SK-N-SH treated with all-trans-retinoic acid at 6 μM for 48 hours (cell line): ENCODE results near the gene SORCS2.

ENCODE experiments used
- ATAC-seq: fragments of 200-7000 bp; cut with Tn5 transposase; 3 replicates; pipeline ENCODE4 v1.9.1; 2020; ENCODE audit warnings: mild to moderate bottlenecking, moderate library complexity
- ARNTL ChIP-seq: fragments of 450-650 bp; formaldehyde crosslinking; IDR thresholded peaks from 2 replicates; pipeline ENCODE4 v1.5.0; 2020; ENCODE audit warnings: low read depth, mild to moderate bottlenecking, moderate library complexity, borderline replicate concordance
- BACH2 ChIP-seq: fragments of 250-450 bp; sonication (Bioruptor Pico); IDR thresholded peaks from 2 replicates; pipeline ENCODE4 v1.9.0; 2021; ENCODE audit warnings: mild to moderate bottlenecking, borderline replicate concordance
- CSDC2 ChIP-seq: fragments of 250-450 bp; sonication (Bioruptor Pico); IDR thresholded peaks from 2 replicates; pipeline ENCODE4 v1.5.0; 2020; ENCODE audit warnings: mild to moderate bottlenecking, moderate library complexity
- ESRRG ChIP-seq: fragments of 250-450 bp; sonication (Bioruptor Pico); IDR thresholded peaks from 2 replicates; pipeline ENCODE4 v1.6.1; 2021; ENCODE audit warnings: mild to moderate bottlenecking
- ISL1 ChIP-seq: fragments of 250-450 bp; sonication (Bioruptor Pico); IDR thresholded peaks from 2 replicates; pipeline ENCODE4 v2.1.2; 2022; ENCODE audit warnings: mild to moderate bottlenecking, moderate library complexity
- OSR1 ChIP-seq: fragments of 250-450 bp; sonication (Bioruptor Pico); IDR thresholded peaks from 2 replicates; pipeline ENCODE4 v1.8.0; 2022; ENCODE audit warnings: moderate library complexity, mild to moderate bottlenecking, inconsistent platforms
- PPARA ChIP-seq: fragments of 250-450 bp; sonication (Bioruptor Pico); IDR thresholded peaks from 2 replicates; pipeline ENCODE4 v1.5.0; 2020; ENCODE audit warnings: mild to moderate bottlenecking, borderline replicate concordance
- SNAI2 ChIP-seq: fragments of 250-450 bp; sonication (Bioruptor Pico); IDR thresholded peaks from 2 replicates; pipeline ENCODE4 v1.5.0; 2020; ENCODE audit warnings: mild to moderate bottlenecking, moderate library complexity
- TOX ChIP-seq: fragments of 250-450 bp; sonication (Bioruptor Pico); IDR thresholded peaks from 2 replicates; pipeline ENCODE4 v1.8.0; 2021; ENCODE audit warnings: mild to moderate bottlenecking, moderate library complexity, borderline replicate concordance
- ZC3H10 ChIP-seq: fragments of 250-450 bp; sonication (Bioruptor Pico); IDR thresholded peaks from 2 replicates; pipeline ENCODE4 v1.5.1; 2021; ENCODE audit warnings: mild to moderate bottlenecking, moderate library complexity
- ZFP3 ChIP-seq: fragments of 250-450 bp; sonication (Bioruptor Pico); IDR thresholded peaks from 2 replicates; pipeline ENCODE4 v1.5.0; 2020; ENCODE audit warnings: mild to moderate bottlenecking, moderate library complexity
- ZFP30 ChIP-seq: fragments of 450-650 bp; formaldehyde crosslinking; IDR thresholded peaks from 2 replicates; pipeline ENCODE4 v1.5.0; 2022; ENCODE audit warnings: mild to moderate bottlenecking, moderate library complexity
- ZNF565 ChIP-seq: fragments of 450-650 bp; formaldehyde crosslinking; conservative IDR thresholded peaks from 2 replicates; pipeline ENCODE4 v1.5.0; 2020; ENCODE audit warnings: low read depth, mild to moderate bottlenecking, moderate library complexity
- ZNF70 ChIP-seq: fragments of 450-650 bp; formaldehyde crosslinking; IDR thresholded peaks from 2 replicates; pipeline ENCODE4 v1.5.0; 2020; ENCODE audit warnings: mild to moderate bottlenecking, moderate library complexity
- ZNF8 ChIP-seq: fragments of 450-650 bp; formaldehyde crosslinking; IDR thresholded peaks from 2 replicates; pipeline ENCODE4 v1.5.0; 2020; ENCODE audit warnings: mild to moderate bottlenecking, moderate library complexity
- TF ChIP-seq, protein P1 (sequence below): fragments of 250-450 bp; sonication (Bioruptor Pico); IDR thresholded peaks from 2 replicates; pipeline ENCODE4 v1.5.1; 2021; ENCODE audit warnings: mild to moderate bottlenecking, moderate library complexity
- TF ChIP-seq, protein P2 (sequence below): fragments of 250-450 bp; sonication (Bioruptor Pico); IDR thresholded peaks from 2 replicates; pipeline ENCODE4 v1.5.1; 2020; ENCODE audit warnings: low read depth, mild to moderate bottlenecking, moderate library complexity
- TF ChIP-seq, protein P3 (sequence below): fragments of 250-450 bp; sonication (Bioruptor Pico); IDR thresholded peaks from 2 replicates; pipeline ENCODE4 v1.5.0; 2020; ENCODE audit warnings: mild to moderate bottlenecking, moderate library complexity

SORCS2 gene

DNA sequence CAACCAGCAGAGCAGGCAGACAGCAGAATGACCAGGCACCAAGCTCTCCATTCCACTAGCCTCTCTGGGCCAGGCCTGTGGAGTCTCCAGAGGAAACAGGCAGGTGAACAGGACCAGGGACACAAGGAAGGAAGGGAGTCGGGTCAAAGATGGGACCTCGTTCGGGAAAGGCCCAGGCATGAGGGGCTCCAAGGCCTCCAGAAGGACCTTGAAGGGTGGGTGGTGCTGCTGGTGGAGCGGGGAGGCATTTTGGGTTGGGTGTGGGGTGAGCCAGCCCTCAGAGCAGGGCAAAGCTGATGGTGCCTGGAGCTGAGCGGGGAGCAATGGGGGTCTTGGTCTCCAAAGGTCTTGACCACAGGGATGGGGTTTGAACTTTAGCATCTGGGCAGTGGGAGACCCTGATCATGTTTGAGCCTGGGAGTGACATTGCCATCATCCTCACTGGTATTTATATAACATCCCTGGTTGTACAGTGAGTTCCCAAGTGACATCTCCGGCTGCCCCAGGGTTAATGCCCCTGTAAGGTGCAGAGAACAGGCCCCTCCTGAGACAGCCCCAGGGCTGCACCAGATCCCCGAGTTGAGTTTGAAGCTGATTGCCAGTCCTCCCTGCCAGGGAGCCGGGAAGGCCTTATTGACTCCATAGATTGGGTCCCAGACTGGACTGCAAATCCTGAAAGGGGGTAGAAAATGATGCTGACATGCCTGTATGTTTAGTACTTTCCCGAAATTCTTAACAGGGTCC lies 189.7 kb downstream of the SORCS2 start:
- TF ChIP-seq ZNF565: no peak
- TF ChIP-seq CSDC2: no peak
- no peak for TF ChIP-seq ZC3H10 (CRISPR knock-in tag)
- TF ChIP-seq, protein P1, sequence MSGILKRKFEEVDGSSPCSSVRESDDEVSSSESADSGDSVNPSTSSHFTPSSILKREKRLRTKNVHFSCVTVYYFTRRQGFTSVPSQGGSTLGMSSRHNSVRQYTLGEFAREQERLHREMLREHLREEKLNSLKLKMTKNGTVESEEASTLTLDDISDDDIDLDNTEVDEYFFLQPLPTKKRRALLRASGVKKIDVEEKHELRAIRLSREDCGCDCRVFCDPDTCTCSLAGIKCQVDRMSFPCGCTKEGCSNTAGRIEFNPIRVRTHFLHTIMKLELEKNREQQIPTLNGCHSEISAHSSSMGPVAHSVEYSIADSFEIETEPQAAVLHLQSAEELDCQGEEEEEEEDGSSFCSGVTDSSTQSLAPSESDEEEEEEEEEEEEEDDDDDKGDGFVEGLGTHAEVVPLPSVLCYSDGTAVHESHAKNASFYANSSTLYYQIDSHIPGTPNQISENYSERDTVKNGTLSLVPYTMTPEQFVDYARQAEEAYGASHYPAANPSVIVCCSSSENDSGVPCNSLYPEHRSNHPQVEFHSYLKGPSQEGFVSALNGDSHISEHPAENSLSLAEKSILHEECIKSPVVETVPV (CRISPR knock-in tag): no peak
- TF ChIP-seq, protein P2, sequence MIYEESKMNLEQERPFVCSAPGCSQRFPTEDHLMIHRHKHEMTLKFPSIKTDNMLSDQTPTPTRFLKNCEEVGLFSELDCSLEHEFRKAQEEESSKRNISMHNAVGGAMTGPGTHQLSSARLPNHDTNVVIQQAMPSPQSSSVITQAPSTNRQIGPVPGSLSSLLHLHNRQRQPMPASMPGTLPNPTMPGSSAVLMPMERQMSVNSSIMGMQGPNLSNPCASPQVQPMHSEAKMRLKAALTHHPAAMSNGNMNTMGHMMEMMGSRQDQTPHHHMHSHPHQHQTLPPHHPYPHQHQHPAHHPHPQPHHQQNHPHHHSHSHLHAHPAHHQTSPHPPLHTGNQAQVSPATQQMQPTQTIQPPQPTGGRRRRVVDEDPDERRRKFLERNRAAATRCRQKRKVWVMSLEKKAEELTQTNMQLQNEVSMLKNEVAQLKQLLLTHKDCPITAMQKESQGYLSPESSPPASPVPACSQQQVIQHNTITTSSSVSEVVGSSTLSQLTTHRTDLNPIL (CRISPR knock-in tag): no peak
- TF ChIP-seq, all 23 proteins: peak for 0
- no peak for ATAC-seq

DNA sequence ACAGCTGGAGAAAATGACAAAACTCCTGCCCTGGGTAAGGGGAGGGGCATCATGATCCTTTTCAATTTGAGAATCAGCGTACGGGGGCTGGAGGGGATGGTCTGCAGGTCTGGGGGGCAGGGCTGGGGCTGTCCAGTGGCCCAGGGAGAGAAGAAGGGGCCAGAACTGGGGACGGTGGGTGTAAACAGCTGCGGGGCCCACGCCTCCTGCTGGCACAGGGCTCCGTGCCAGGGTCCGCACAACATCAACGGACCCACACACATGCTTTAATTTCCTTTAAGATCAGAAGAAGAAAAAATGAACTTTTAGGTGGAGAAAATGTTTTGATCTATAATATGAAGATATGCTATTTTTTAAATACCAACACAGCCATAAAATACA lies 190.3 kb downstream of the SORCS2 start:
- TF ChIP-seq, protein P1 (CRISPR knock-in tag): no peak
- TF ChIP-seq BACH2 (no peak), ZFP3 (no peak), ISL1 (CRISPR knock-in tag) (no peak)
- TF ChIP-seq, protein P3, sequence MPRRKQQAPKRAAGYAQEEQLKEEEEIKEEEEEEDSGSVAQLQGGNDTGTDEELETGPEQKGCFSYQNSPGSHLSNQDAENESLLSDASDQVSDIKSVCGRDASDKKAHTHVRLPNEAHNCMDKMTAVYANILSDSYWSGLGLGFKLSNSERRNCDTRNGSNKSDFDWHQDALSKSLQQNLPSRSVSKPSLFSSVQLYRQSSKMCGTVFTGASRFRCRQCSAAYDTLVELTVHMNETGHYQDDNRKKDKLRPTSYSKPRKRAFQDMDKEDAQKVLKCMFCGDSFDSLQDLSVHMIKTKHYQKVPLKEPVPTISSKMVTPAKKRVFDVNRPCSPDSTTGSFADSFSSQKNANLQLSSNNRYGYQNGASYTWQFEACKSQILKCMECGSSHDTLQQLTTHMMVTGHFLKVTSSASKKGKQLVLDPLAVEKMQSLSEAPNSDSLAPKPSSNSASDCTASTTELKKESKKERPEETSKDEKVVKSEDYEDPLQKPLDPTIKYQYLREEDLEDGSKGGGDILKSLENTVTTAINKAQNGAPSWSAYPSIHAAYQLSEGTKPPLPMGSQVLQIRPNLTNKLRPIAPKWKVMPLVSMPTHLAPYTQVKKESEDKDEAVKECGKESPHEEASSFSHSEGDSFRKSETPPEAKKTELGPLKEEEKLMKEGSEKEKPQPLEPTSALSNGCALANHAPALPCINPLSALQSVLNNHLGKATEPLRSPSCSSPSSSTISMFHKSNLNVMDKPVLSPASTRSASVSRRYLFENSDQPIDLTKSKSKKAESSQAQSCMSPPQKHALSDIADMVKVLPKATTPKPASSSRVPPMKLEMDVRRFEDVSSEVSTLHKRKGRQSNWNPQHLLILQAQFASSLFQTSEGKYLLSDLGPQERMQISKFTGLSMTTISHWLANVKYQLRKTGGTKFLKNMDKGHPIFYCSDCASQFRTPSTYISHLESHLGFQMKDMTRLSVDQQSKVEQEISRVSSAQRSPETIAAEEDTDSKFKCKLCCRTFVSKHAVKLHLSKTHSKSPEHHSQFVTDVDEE (CRISPR knock-in tag): no peak
- no peak for ATAC-seq

DNA sequence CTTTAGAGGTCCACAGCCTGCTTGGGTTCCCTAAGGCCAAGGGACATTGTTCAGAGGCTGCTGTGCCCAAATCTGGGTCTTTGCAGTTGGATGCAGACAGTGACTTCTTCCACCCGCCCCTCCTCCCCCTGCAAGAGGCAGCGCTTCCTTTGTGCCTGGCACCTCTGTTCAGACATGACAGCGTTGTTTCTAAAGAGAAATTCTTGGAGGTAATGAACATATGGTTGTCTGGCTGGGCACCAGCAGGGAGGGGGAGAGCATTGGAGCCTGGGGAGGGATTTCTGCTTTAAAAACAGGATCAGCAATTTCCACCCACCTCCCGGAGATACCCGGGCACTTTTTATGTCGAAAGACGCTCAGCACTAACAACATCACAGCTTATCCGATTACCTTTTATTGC lies 190.9 kb downstream of the SORCS2 start:
- ATAC-seq: no peak
- TF ChIP-seq TOX (CRISPR knock-in tag) (no peak), SNAI2 (CRISPR knock-in tag) (no peak), CSDC2 (no peak), ZNF70 (CRISPR knock-in tag) (no peak), OSR1 (no peak), ARNTL (no peak), ZNF565 (no peak), ZFP3 (no peak), ZNF8 (CRISPR knock-in tag) (no peak), ESRRG (CRISPR knock-in tag) (no peak), ZFP30 (CRISPR knock-in tag) (no peak), ZC3H10 (CRISPR knock-in tag) (no peak), PPARA (CRISPR knock-in tag) (no peak), ISL1 (CRISPR knock-in tag) (no peak)
- TF ChIP-seq, protein P1 (CRISPR knock-in tag): no peak
- TF ChIP-seq, protein P3 (CRISPR knock-in tag): no peak
